LNCAP (cell line): ENCODE data around the gene SEC24D.

ENCODE experiments used
- TF ChIP-seq, protein P1 (sequence below): fragments of 450-650 bp; IDR thresholded peaks from 2 replicates; pipeline ENCODE4 v1.5.1; 2017; ENCODE audit warnings: mild to moderate bottlenecking

SEC24D gene

DNA sequence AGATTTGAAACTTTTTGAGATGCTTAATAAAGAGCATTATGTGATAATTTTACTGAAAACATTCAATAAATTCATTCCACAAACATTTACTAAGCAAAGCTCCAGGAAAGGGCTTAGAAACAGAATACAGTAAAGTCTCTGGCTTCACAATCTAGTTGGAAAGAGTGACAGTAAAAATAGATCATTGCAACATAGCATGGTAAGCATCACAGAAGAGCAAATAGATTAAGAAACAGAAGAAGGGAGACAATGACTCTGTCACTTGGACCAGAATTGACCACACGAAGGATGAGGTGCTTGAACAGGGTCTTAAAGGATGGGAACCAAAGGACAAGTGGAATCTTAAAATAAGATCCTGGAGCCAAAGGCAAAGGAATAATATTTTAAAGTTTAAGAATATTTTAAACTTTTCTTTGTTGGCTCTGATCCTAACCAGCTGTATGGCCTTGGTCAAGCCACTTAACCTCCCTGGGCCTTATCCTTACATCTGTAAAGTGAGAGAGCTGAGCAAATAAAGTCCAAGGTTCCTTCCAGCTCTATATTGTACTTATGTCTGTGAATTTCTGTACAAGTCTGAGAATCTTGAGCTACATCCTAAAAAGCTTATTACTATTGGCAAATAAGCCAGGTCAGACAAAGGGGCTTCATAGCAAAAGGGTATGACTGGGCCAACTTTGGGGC lies 33.9 kb downstream of the SEC24D start:
- TF ChIP-seq, protein P1, sequence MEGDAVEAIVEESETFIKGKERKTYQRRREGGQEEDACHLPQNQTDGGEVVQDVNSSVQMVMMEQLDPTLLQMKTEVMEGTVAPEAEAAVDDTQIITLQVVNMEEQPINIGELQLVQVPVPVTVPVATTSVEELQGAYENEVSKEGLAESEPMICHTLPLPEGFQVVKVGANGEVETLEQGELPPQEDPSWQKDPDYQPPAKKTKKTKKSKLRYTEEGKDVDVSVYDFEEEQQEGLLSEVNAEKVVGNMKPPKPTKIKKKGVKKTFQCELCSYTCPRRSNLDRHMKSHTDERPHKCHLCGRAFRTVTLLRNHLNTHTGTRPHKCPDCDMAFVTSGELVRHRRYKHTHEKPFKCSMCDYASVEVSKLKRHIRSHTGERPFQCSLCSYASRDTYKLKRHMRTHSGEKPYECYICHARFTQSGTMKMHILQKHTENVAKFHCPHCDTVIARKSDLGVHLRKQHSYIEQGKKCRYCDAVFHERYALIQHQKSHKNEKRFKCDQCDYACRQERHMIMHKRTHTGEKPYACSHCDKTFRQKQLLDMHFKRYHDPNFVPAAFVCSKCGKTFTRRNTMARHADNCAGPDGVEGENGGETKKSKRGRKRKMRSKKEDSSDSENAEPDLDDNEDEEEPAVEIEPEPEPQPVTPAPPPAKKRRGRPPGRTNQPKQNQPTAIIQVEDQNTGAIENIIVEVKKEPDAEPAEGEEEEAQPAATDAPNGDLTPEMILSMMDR, result no peak

DNA sequence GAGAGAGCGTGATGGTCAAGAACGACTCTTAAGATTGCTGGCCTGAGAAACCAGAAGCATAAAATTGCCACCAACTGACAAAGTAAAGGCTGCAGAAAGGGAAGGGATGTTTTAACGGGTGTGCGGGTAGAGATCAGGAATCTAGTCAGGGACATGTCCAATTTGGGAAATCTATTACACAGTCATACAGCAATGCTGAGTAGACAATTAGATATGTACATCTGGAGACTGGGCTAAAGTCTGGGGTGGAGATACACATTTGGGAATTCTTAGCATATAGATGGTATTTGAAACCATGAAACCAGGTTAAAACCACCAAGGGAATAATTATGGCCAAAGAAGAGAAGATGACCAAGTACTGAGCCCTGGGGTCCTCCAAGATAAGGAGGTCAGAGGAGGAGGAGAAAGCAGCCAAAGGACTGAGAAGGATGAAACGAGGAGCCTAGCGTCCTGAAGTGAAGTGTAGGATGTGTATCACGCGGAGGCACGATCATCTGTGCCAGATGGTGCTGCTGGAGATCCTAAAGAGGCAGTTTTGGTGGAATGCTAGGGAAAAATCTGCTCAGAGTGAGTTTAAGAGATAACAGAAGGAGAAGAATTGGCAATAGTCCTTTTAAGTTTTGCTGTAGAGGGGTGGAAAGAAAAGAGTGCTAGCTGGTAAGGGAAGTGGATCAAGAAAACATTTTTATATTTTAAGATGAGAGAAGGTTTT lies 36.5 kb downstream of the SEC24D start:
- TF ChIP-seq, protein P1, result no peak

DNA sequence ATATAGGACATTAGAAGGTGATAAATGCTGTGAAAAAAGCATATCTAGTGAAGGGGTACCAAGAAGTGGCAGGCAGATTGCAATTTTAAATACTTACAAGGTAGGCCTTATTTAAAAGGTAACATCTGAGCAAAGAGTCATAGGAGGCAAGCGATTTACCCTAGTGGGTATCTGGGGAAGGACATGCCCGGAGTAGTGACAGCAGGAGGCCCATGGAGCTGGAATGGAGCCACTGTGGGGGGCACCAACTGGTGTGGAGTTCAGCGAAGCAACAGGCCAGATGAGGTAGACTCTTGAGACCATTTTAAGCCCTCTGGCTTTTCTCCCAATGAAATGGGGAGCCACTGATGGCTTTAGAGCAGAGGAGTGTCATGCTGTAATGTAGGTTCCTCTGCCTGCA lies 37.3 kb downstream of the SEC24D start:
- TF ChIP-seq, protein P1, result no peak

DNA sequence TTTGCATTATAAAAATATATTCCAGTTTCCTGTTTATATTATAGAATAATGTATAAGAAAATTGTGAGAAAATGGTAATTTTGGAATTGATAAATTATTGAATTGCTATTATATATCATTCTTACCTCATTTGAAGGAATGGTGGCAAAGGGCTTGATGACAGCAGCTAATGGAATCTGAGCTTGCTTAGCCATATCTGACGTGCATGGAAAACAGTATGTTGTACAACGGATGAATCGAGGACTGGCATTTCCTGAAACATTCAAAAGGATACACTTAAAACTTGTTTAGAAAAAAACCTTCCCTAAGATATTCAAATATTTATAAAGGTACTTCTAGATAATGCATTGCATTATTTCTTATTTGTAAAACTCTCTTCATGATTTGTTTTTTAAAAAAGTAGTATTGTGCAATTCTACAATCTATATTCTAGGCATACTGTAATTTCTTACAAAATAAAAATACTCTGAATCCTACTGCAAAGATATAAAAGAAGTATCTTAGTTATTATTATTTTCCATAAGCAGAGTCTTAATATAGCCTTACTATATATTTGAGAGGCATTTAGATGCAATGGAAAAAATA lies 38.3 kb downstream of the SEC24D start:
- TF ChIP-seq, protein P1, result no peak

DNA sequence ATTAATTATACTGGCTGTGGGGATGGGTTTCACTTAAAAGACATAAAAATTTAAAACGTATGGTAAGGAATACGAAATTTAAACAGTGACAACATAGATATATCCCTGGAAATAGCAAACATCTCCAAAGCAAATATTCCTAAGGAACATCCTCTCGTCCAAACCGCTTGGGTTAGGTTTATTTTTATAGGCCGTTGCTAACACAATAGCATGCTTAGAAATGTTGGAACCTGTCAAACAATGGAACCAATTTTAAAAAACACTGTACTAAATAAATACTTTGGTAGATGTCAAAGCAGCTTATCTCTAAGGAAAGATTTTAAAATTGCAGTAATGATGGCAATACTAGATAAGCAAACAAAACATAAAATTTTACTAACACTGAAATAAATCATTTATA lies 45.4 kb downstream of the SEC24D start:
- TF ChIP-seq, protein P1, result no peak

DNA sequence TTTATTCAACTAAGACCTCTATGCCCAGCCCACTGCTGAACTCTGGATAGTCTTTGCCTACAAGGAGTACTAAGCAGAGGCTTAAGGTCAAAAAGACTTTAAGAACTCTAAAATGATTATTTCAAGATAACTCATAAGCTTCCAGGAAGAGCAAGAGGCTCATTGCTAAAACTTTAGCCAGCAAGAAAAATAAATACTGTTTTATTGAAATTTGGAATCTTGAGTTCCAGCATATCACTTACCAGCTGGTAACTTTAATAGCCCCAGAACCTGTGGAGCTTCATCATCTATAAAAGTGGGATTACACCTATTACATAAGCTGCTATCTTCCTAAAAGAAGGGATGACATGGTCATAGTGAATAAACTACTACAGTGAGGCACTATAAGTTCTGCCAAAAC lies 47.0 kb downstream of the SEC24D start:
- TF ChIP-seq, protein P1, result no peak

DNA sequence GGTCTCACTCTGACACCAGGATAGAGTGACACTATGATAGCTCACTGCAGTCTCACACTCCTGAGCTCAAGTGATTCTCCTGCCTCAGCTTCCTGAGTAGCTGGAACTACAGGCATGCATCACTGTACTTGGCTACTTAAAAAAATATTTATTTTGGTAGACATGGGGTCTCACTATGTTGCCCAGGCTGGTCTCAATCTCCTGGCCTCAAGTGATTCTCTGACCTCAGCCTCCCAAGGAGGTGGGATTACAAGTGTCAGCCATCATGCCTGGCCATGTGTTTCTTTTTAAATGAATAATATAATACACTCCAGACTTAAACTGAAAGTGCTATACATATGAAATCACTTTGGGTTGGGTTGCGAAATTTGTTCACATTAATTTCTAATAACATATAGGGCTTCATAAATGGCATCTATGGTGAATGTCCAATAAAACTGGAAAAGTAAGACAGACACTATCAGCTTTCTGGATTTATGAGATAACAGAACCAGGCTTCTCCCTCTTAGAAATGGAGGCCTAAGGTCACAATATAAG lies 48.0 kb downstream of the SEC24D start:
- TF ChIP-seq, protein P1, result no peak
